Stimulated activated CD8-positive, alpha-beta memory T cell treated with anti-CD3 and anti-CD28 coated beads, Interleukin-15, amount 100 ng/mL, for 4 hours (primary cell): Measurements from ENCODE around the gene DTWD1.
"Not testable (repeated sequence)": the region's sequence is repeated elsewhere in the genome, so short reads cannot be mapped to it uniquely, and the experiment has no call there.

Experiments
- DNase-seq, 2 donors: peaks; one replicate each; pipeline ENCODE4 v3.0.0-alpha.2; 2020; ENCODE audit warnings: low read depth in 2 of 2

The DTWD1 gene

DNA sequence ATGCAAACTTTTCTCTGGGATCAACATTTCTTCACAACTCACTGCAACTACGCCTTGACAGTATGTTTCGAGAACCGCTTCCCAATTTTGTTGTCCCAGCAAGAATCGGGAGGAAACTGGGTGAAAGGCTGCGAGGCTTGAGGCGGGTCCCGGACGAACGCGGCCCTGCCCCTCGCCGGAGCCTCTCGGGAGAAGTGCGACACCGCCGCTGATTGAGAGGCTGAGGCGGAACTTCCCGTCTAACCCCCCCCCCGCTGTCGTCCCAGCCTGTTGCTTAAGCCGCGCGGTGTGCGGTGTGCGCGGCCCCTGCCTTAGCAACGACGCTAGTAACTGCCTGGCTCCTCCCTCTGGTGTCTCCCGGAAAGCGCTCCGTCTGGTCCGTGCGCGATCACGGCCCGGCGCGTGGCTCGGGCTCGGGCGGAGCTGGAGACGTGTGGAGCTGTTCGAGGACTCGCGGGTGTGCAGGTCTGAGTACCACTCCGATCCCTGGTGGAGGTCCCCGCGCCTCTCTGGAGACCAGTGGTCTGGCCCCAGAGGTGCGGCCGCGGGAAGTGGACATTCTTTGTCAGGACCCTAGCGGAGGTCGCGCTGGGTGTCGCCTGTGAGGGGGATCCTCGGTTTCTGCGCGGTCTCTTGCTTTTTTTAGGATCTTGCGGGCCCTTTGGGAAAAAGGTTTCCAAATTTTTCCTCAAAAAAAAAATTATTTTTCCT is at the start of gene DTWD1, which contains the start of gene FAM227B:
DTWD1 (plus strand) TSS at position 391 of the 711 bp plus-strand sequence. CDS start 4,120 bp downstream, outside the sequence.
FAM227B (minus strand) TSS at position 161 of the 711 bp plus-strand sequence. CDS start 5,647 bp downstream, outside the sequence.
- DNase-seq = peak; percentile 89

- no peak for DNase-seq
Observed at GRCh38 chr15:49573421-49573820, 47.4 kb upstream of the DTWD1 start.

DNA sequence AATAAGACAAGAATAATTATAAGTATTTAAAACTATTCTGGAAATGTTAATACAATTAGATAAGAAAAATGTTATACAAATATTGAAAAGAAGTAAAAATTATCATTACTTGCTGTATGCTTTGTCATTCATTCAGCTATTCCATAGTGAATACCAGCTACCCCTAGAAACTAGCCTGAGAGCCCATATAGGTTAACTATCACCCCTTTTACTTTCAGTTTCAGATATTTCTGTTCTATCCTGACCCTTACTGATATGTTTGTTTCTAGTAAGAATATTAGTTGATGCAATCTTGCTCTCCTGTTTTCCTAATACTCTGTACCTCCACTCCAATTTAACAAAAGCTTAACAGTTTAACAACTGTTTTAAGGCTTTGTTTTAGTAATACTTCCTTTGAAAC is 31.8 kb upstream of the DTWD1 start:
- no peak for DNase-seq

GRCh38 chr15:49592829-49593316 is 28.0 kb upstream of the DTWD1 start:
- DNase-seq = not testable (repeated sequence)

- no peak for DNase-seq
Observed at GRCh38 chr15:49604625-49605409, 16.0 kb upstream of the DTWD1 start.

DNA sequence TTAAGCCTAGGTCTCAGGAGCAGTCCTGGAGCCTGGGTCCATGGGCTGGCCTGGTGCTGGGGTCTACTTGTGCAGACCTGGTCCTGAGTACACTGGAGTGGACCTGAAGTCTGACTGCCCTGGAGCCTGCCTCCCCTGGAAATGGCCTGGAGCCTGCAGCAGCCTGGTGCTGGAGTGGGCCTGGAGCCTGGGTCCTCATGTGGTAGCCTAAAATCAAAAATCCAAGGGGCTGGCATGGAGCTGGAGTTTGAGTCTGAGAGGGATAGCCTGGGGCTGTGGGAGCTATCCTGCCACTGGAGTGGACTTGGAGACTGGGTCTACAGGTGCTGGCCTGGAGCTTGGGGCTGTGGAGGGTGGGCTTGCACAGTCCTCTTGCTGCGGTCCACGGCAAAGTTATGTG is 15.3 kb upstream of the DTWD1 start:
- no peak for DNase-seq

- no peak for DNase-seq
Observed at GRCh38 chr15:49606594-49606993, 14.3 kb upstream of the DTWD1 start.

- DNase-seq = no peak
Observed at GRCh38 chr15:49610157-49610918, 10.5 kb upstream of the DTWD1 start.

- DNase-seq = not testable (repeated sequence)
Observed at GRCh38 chr15:49612240-49612639, 8.6 kb upstream of the DTWD1 start.

GRCh38 chr15:49619226-49619625 is 1.6 kb upstream of the DTWD1 start:
- no peak for DNase-seq

GRCh38 chr15:49620199-49620598 is 649 bp upstream of the DTWD1 start:
- DNase-seq = no peak

DNA sequence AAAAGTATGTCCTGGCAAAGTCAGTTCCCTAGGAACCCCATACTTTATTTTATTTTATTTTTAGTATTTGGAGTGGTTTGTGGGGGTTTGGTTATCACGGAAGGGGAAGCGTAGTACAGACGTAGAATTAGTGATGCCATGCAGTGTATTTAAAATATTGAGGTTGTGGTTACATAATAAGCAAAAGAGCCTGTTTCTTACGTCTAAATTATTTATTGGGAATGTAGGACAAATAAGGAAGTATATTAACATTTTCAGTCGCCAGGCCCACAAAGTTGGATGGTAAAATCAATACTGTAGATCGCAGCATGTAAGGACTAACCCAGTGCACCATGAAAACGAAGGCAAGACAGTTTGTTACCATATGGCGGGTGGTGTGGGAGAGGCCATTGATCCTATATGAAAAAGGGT is 558 bp downstream of the DTWD1 start:
- DNase-seq = no peak

DNA sequence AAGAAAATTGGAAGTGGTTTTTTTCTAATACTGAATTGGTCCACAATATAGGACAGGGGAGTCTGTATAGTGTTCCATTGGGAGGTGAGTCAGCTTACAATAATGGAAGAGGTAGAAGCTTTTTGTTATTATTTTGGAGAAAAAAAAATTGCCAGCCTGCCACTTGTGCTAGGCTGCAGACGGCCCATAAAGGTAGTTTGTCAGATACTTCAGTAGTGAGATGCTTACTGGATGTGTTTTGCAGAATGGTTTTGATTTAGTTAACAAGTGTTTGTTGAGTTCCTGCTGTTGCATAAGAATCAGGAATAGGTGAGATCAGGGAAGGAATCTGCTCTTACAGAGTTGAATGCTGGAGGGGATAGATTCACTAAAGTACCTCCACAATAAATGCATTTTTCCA is 1.0 kb downstream of the DTWD1 start:
- no peak for DNase-seq

DNA sequence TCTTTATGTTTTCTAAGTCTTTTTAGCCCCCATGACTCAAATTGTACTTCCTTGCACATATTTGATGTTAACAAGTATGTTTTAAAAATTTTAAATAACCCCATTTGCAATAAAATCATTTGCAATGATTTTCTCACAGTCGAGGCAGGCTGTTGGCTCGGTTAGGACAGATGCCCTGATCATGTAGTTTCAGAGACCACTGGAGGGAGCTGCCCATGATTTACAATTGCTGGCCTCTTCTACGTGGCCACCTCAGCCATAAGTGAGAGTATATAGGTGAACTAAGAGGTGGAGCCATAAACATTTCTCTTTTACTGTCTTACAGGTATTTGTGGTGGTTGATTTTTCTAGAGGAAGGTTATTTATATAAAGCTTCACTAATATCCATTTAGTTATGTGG is 1.7 kb downstream of the DTWD1 start:
- no peak for DNase-seq

DNA sequence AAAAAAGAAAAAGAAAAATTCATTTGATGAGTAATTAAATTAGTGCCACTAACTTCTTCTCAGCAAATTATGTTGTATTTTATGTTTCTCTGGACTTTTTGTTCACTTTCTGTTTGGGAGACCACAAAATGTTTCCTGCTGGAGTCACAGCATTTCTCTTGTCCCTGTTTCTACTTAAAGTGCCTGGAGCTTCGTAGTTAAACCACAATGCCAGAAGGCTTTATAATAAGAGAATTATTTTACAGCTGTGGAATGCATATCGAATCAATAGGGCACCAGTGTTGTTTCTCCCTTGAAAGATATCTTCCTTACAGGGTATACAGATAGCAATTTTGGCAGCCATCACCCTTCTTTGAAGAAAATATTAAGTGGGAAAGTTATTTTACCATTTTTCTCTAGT is 3.2 kb downstream of the DTWD1 start:
- DNase-seq = no peak

DNA sequence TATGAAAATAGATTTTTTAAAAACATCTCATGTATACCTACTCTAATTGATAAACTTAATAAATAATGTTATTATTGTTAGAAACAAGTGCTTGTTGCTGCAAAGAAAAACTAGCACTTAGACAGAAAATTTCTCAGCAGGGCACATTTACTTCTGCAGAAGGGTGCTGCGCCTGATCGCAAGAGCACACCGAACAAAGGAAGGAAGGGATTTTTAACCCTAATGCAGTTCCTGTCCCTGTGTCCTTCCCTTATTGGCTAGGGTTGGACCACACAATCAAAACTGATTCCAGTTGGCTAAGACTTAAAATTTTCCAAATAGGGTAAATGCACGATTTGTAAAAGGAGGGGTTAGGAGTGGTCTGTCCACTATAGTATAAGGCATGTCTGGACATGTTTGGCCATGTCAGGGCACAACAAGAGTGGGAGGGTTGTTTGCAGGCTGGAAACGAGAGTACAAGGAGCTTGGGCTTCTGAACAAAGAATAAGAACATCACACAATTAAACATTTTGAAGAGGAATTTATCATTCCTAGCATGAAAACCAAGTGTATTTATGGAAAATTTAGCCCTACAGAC is 4.7 kb downstream of the DTWD1 start:
- DNase-seq = no peak

GRCh38 chr15:49627407-49627877 is 6.6 kb downstream of the DTWD1 start:
- DNase-seq = no peak

DNA sequence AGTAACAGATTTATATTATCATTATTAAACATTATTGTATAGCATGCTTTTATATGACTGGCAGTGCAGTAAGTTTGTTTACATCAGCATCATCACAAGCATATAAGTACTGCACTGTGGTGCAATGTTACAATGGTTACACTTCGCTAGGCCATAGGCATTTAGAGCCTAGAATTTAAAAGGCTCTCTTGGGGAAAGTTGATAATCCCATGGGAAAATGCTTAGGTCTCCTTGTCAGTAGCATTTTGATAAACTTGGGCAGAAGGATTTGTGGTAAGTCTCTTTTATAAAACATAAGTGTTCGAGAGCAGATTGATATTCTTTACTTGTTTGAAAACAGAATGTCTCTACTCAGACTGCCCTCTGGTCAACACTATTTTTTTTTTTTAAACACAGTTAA is 7.5 kb downstream of the DTWD1 start:
- no peak for DNase-seq

DNA sequence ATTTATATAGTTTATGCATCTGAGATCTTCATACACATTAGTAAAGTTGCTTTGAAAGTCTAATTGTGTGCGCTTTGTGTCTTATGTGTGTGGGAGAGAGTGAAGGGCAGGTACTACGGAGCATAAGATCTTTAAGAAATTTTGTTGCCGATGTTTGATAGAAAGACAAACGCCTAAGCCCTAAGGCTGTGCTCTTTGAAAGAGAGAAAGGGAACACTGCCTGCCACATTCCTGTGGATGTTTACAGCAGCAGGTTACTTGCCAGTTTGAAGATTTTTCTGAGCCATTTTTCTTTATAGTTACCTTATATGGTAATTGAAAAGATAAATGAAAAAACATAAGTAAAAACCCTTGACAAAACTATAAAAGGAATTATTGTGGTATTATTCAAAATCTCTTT is 17.0 kb downstream of the DTWD1 start:
- DNase-seq = no peak

- no peak for DNase-seq
Observed at GRCh38 chr15:49644364-49644794, 23.5 kb downstream of the DTWD1 start.

DNA sequence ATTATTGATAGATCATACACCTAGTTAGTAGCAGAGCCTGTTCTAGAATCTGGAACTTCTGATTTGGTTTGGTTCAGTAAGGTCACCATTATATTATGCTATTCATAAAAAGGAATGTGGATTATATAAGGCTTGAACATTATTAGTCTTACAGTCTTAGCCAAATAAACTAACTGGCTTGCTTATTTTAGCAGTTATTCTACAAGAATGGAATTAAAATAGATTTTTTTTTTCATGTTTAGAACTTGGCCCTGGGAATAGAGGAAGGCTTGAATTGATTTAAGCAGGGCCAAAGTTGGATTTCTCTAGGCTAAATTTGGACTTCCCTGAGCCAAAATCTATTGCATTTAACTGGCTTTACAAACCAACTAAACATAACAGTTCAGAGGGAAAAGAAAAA is 24.4 kb downstream of the DTWD1 start:
- DNase-seq = no peak

DNA sequence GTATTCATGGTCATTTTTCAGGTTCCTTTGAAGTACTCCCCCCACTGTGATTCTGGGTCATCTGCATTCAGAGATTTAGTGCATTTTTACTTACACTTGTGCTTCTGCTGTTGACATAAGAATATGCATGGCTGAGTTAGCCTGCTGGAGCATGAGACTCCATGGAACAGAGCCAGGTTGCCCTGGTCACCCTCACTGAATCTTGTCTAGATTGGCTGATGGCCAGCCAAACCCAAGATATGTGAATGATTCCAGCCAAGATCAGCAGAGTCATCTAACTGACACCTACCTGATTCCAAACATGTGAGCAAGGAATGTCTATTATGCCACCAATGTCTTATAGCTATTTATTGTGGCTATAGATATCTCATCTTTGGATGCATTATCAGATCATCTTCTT is 25.1 kb downstream of the DTWD1 start:
- DNase-seq = no peak
